Measurements from ENCODE around the gene DPYD. TPM values are rescaled to one million over a fixed set of nuclear protein-coding genes. Genes with fewer than 3 reads are reported as not detected.

DPYD gene
- total RNA-seq, 2 experiments from 2014 or later, result 34.4 to 35.9 TPM

- Mint-ChIP-seq H3K27me3 (no peaks in the 10 kb centered on the region), H3K4me1 (ENCODE audit: low read depth) (no peaks in the 10 kb centered on the region), H3K27ac (no peak overlapping the region), H3K4me3 (no peak overlapping the region), H3K9me3 (no peaks in the 10 kb centered on the region), H3K36me3 (ENCODE audit: low read depth) (peaks cover 19% of the 10 kb centered on the region)
- DNase-seq, result no peak
- TF ChIP-seq CTCF (IDR thresholded peaks at IDR 0.05), result no peak
- no peaks in the 10 kb centered on the region for H3K4me1 ChIP-seq (ENCODE audit: insufficient read depth, low read length)
- CTCF ChIA-PET, result no interaction called here
- ATAC-seq (ENCODE audit: poor library complexity), result no peak
- no peaks in the 10 kb centered on the region for H3K36me3 ChIP-seq (ENCODE audit: insufficient read depth, low read length)
- intact Hi-C loops (cut with DNase I, micrococcal nuclease), result no loop called here
- H3K27me3 ChIP-seq (ENCODE audit: control insufficient read depth in 1 of 2, insufficient read depth in 2 of 2, low read length in 2 of 2), result no peaks in the 10 kb centered on the region
- H3K9me3 ChIP-seq (ENCODE audit: control insufficient read depth in 1 of 2, insufficient read depth in 1 of 2, low read length in 2 of 2), result no peaks in the 10 kb centered on the region
- POLR2A ChIA-PET, result no interaction called here
- H3K27ac ChIP-seq (ENCODE audit: low read depth in 1 of 2, low read length in 2 of 2), result no peak overlapping the region
- no peak overlapping the region for H3K4me3 ChIP-seq (ENCODE audit: low read length)
Measured at GRCh38 chr1:97806996-97807520, 113.8 kb downstream of the DPYD start.

GRCh38 chr1:97806326-97806725, 114.5 kb downstream of the DPYD start:
- no peak overlapping the region for H3K27ac Mint-ChIP-seq
- ChIA-PET POLR2A (no interaction called here), CTCF (interaction anchor here (0.8 kb wide), 1 partner anchor 10 kb away, joined by 3 read pairs; no protein-coding TSS in a partner anchor)
- DNase-seq, result no peak
- H3K36me3 Mint-ChIP-seq (ENCODE audit: low read depth), result peaks cover 17% of the 10 kb centered on the region
- H3K27me3 Mint-ChIP-seq, result no peaks in the 10 kb centered on the region
- Histone ChIP-seq H3K4me1 (ENCODE audit: insufficient read depth, low read length) (no peaks in the 10 kb centered on the region), H3K9me3 (ENCODE audit: control insufficient read depth in 1 of 2, insufficient read depth in 1 of 2, low read length in 2 of 2) (no peaks in the 10 kb centered on the region), H3K36me3 (ENCODE audit: insufficient read depth, low read length) (no peaks in the 10 kb centered on the region), H3K4me3 (ENCODE audit: low read length) (no peak overlapping the region), H3K27me3 (ENCODE audit: control insufficient read depth in 1 of 2, insufficient read depth in 2 of 2, low read length in 2 of 2) (no peaks in the 10 kb centered on the region), H3K27ac (ENCODE audit: low read depth in 1 of 2, low read length in 2 of 2) (no peak overlapping the region)
- no peak overlapping the region for H3K4me3 Mint-ChIP-seq
- no peak for ATAC-seq (ENCODE audit: poor library complexity)
- H3K9me3 Mint-ChIP-seq, result no peaks in the 10 kb centered on the region
- no peaks in the 10 kb centered on the region for H3K4me1 Mint-ChIP-seq (ENCODE audit: low read depth)
- no peak for TF ChIP-seq CTCF (IDR thresholded peaks at IDR 0.05)
- intact Hi-C loops (cut with DNase I, micrococcal nuclease), result no loop called here

GRCh38 chr1:97805093-97805492, 115.7 kb downstream of the DPYD start:
- no peaks in the 10 kb centered on the region for H3K9me3 Mint-ChIP-seq
- CTCF ChIA-PET, result no interaction called here

More at GRCh38 chr1:97805093-97805492, 115.7 kb downstream of the DPYD start:
- POLR2A ChIA-PET, result no interaction called here
- no peak for DNase-seq
- no peaks in the 10 kb centered on the region for H3K27me3 Mint-ChIP-seq
- no peak overlapping the region for H3K4me3 Mint-ChIP-seq
- H3K27ac ChIP-seq (ENCODE audit: low read depth in 1 of 2, low read length in 2 of 2), result no peak overlapping the region
- no peak overlapping the region for H3K4me3 ChIP-seq (ENCODE audit: low read length)
- intact Hi-C loops (cut with DNase I, micrococcal nuclease), result no loop called here
- H3K4me1 ChIP-seq (ENCODE audit: insufficient read depth, low read length), result no peaks in the 10 kb centered on the region
- no peak for ATAC-seq (ENCODE audit: poor library complexity)
- H3K36me3 Mint-ChIP-seq (ENCODE audit: low read depth), result peaks cover 13% of the 10 kb centered on the region
- H3K27ac Mint-ChIP-seq, result no peak overlapping the region
- no peaks in the 10 kb centered on the region for H3K36me3 ChIP-seq (ENCODE audit: insufficient read depth, low read length)
- peaks cover 5% of the 10 kb centered on the region for H3K4me1 Mint-ChIP-seq (ENCODE audit: low read depth)
- H3K27me3 ChIP-seq (ENCODE audit: control insufficient read depth in 1 of 2, insufficient read depth in 2 of 2, low read length in 2 of 2), result no peaks in the 10 kb centered on the region
- no peaks in the 10 kb centered on the region for H3K9me3 ChIP-seq (ENCODE audit: control insufficient read depth in 1 of 2, insufficient read depth in 1 of 2, low read length in 2 of 2)
- TF ChIP-seq CTCF (IDR thresholded peaks at IDR 0.05), result no peak

Data from CD4-positive, alpha-beta T cell (primary cell).